BJ (cell line): ENCODE measurements around the gene SCML2. TPM values are rescaled to one million over a fixed set of nuclear protein-coding genes. Genes with fewer than 3 reads are reported as not detected.

Experiments
- CTCF ChIA-PET: fragments of 350-600 bp; formaldehyde crosslinking; extraction: SDS; loops from one replicate; lab custom pipeline; 2021; ENCODE audit warnings: antibody characterized with exemption, inconsistent platforms; lab: Yijun Ruan, JAX
- POLR2A ChIA-PET: fragments of 300-600 bp; sonication (Branson Sonifier 250); formaldehyde crosslinking; extraction: SDS; loops from one replicate; lab custom pipeline; 2021; ENCODE audit warnings: antibody characterized with exemption; lab: Charles Lee
- DNase-seq: peaks from one replicate; pipeline ENCODE4 v3.0.0-alpha.2; 2011; ENCODE audit warnings: low read depth
- H3K27me3 ChIP-seq: 2 replicates; pipeline ENCODE4 v1.6.0; 2011; ENCODE audit warnings: low read length; ENCODE audit not compliant: control insufficient read depth, insufficient read depth
- H3K36me3 ChIP-seq: 2 replicates; pipeline ENCODE4 v1.5.1; 2011; ENCODE audit warnings: low read length; ENCODE audit not compliant: control insufficient read depth, insufficient read depth
- H3K4me3 ChIP-seq: 2 replicates; pipeline ENCODE4 v1.5.1; 2011; ENCODE audit warnings: low read depth, mild to moderate bottlenecking, control low read depth, low read length
- polyA plus RNA-seq: library from polyadenylated mRNA; depleted of rRNA; stranded (reverse); fragments of >200 nt; gene quantifications from 2 replicates; pipeline ENCODE4 v1.2.3, GENCODE V29; 2011; rRNA removed
- small RNA-seq: library from RNA; depleted of rRNA; stranded (forward); fragments of <200 nt; gene quantifications from one replicate; pipeline ENCODE3, GENCODE V24; 2012; ENCODE audit warnings: low replicate concordance, low read depth; ENCODE audit not compliant: insufficient read length
- TF ChIP-seq, protein P1 (sequence below): IDR thresholded peaks from 2 replicates; pipeline ENCODE4 v1.5.1; 2011; ENCODE audit warnings: low read depth, mild to moderate bottlenecking, control low read depth, inconsistent platforms, low read length, moderate library complexity; ENCODE audit not compliant: insufficient read depth

SCML2 gene
- polyA plus RNA-seq, 1 experiment, result 0.85 TPM

DNA sequence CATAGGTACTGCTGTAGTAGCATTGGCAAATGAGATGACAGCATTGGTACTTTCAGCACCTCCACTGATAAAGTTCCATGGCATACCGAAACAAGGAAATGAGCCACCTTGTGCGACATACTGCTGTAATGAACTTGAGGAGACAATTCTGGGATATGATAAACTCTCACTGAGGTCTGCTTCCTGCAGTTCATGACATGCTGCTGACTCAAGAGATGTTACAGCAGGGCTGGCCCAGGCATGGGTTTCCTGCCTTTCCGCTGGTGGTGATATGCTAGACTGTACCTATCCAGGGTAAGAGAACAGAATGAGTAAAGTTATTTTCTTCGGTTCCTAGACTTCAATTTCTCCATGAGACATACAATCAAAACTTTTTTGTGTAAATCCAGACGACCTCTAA is 150.9 kb downstream of the SCML2 start:
- no peak overlapping the region for H3K4me3 ChIP-seq
- ChIA-PET POLR2A (no interaction called here), CTCF (no interaction called here)
- H3K27me3 ChIP-seq, result no peaks in the 10 kb centered on the region
- TF ChIP-seq, protein P1, sequence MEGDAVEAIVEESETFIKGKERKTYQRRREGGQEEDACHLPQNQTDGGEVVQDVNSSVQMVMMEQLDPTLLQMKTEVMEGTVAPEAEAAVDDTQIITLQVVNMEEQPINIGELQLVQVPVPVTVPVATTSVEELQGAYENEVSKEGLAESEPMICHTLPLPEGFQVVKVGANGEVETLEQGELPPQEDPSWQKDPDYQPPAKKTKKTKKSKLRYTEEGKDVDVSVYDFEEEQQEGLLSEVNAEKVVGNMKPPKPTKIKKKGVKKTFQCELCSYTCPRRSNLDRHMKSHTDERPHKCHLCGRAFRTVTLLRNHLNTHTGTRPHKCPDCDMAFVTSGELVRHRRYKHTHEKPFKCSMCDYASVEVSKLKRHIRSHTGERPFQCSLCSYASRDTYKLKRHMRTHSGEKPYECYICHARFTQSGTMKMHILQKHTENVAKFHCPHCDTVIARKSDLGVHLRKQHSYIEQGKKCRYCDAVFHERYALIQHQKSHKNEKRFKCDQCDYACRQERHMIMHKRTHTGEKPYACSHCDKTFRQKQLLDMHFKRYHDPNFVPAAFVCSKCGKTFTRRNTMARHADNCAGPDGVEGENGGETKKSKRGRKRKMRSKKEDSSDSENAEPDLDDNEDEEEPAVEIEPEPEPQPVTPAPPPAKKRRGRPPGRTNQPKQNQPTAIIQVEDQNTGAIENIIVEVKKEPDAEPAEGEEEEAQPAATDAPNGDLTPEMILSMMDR, result no peak
- no peaks in the 10 kb centered on the region for H3K36me3 ChIP-seq
- no peak for DNase-seq

DNA sequence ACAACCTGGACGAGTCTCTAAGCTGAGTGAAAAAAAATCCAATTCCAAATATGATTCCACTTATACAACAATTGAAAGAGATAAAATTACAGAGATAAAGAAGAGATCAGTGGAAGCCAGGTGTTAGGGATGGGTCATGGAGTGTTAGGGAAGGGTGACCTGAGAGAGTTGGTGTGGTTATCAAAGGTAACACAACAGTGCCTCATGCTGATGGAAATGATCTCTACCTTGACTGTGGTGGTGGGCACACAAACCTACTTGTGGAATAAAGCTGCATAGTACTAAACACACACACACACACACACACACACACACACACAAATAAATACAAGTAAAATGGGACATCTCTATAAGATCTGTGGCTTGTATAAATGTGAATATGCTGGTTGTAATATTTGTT is 159.8 kb downstream of the SCML2 start:
- no peak for DNase-seq
- no peak overlapping the region for H3K4me3 ChIP-seq
- TF ChIP-seq, protein P1, result no peak
- CTCF ChIA-PET, result no interaction called here
- no peaks in the 10 kb centered on the region for H3K36me3 ChIP-seq
- no peaks in the 10 kb centered on the region for H3K27me3 ChIP-seq
- POLR2A ChIA-PET, result no interaction called here

Small RNAs within 50 kb of the gene (small RNA-seq; reads per million reads assigned to genes)
- gene RF00019, result not detected
- not detected for gene TMSB10P2

Other genes with a start within 250 kb of the SCML2 start
- not detected in 2 replicates for gene BEND2, start 133.8 kb downstream of the SCML2 start, polyA plus RNA-seq
- 5.1 and 6.1 TPM in 2 replicates for gene CDKL5, start 70.9 kb upstream of the SCML2 start, polyA plus RNA-seq